ENCODE data around the gene PLXNA4.
"Not testable (repeated sequence)": the region's sequence is repeated elsewhere in the genome, so short reads cannot be mapped to it uniquely, and the experiment has no call there.

PLXNA4 gene

DNA sequence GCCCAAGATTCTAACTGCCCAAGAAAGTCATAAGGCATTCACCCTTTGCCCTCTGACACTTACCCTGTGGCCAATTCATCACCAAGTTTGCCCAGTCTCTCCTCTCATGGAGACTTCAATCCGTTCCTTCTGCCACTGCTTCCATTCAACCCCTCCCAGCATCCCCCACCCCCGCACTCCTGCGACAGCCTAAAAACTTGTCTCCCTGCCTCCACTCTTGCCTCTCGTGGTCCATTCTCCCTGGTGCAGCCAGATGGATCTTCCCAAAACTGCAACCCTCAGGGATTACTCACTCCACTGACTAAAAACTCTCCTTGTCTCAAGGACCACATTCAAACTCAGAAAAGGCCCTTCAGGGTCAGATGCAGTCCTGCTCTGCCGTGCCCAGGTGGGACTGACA is 32.3 kb upstream of the PLXNA4 start:
- TF ChIP-seq, protein P1, sequence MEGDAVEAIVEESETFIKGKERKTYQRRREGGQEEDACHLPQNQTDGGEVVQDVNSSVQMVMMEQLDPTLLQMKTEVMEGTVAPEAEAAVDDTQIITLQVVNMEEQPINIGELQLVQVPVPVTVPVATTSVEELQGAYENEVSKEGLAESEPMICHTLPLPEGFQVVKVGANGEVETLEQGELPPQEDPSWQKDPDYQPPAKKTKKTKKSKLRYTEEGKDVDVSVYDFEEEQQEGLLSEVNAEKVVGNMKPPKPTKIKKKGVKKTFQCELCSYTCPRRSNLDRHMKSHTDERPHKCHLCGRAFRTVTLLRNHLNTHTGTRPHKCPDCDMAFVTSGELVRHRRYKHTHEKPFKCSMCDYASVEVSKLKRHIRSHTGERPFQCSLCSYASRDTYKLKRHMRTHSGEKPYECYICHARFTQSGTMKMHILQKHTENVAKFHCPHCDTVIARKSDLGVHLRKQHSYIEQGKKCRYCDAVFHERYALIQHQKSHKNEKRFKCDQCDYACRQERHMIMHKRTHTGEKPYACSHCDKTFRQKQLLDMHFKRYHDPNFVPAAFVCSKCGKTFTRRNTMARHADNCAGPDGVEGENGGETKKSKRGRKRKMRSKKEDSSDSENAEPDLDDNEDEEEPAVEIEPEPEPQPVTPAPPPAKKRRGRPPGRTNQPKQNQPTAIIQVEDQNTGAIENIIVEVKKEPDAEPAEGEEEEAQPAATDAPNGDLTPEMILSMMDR (IDR thresholded peaks at IDR 0.05; ENCODE audit: control extremely low read depth, extremely low read depth, low read depth, missing control alignments) = no peak
- ChIA-PET CTCF (no interaction called here), POLR2A (no interaction called here)
- DNase-seq (ENCODE audit: extremely low spot score) = no peak

- ChIA-PET POLR2A (no interaction called here), CTCF (no interaction called here)
- no peak for DNase-seq (ENCODE audit: extremely low spot score)
- TF ChIP-seq, protein P1 (IDR thresholded peaks at IDR 0.05; ENCODE audit: control extremely low read depth, extremely low read depth, low read depth, missing control alignments) = no peak
Observed at GRCh38 chr7:132607656-132608055, 31.4 kb upstream of the PLXNA4 start.

DNA sequence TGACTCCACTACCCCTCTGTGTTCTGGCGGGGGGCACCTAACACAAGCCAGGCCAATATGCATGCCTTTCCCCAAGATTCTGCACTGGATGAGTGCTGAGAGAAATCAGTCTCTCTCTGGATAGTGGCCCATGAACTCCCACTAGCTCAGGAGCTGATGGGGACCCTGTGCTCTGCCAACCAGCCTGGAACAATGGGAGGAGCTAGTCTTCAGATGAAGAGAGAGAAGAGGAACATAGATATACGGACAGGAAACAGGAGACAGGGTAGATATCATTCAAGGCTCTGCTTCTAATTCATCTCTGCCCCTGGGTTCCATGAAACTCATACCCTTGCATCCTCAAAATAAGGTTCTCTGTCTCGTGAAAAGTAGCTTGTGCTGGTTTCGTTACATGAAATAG is 27.9 kb upstream of the PLXNA4 start:
- ChIA-PET POLR2A (no interaction called here), CTCF (no interaction called here)
- TF ChIP-seq, protein P1 (IDR thresholded peaks at IDR 0.05; ENCODE audit: control extremely low read depth, extremely low read depth, low read depth, missing control alignments) = no peak
- DNase-seq (ENCODE audit: extremely low spot score) = no peak

GRCh38 chr7:132603220-132603833 is 27.1 kb upstream of the PLXNA4 start:
- DNase-seq (ENCODE audit: extremely low spot score) = no peak
- ChIA-PET CTCF (interaction anchor here (2.2 kb wide), 1 partner anchor 21 kb away, joined by 4 read pairs; no protein-coding TSS in a partner anchor), POLR2A (no interaction called here)
- TF ChIP-seq, protein P1 (IDR thresholded peaks at IDR 0.05; ENCODE audit: control extremely low read depth, extremely low read depth, low read depth, missing control alignments) = no peak

- TF ChIP-seq, protein P1 (IDR thresholded peaks at IDR 0.05; ENCODE audit: control extremely low read depth, extremely low read depth, low read depth, missing control alignments) = no peak
- POLR2A ChIA-PET = no interaction called here
- CTCF ChIA-PET = interaction anchor here (2.2 kb wide), 1 partner anchor 19 kb away, joined by 4 read pairs; no protein-coding TSS in a partner anchor
- no peak for DNase-seq (ENCODE audit: extremely low spot score)
Observed at GRCh38 chr7:132601783-132602182, 25.5 kb upstream of the PLXNA4 start.

DNA sequence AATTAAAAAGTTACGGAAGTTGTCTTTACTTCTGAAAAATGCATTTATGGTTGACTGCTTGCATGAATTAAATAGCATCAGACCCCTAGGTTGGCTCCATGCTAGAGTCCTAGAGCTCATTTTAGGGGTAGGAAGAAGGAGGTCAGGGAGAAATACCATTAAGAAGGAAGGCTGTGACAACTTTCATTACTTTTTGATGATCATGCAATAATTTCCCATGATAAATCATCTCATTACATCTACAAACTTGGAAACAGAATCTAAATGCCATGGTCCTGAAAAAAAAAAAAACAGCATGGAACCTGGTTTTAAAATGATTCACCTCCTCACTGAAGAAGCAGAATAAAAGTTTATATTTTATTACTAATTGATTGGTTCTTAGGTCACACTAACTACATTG is 20.3 kb upstream of the PLXNA4 start:
- ChIA-PET POLR2A (no interaction called here), CTCF (interaction anchor here (1.1 kb wide), 1 partner anchor 16 kb away, joined by 3 read pairs; no protein-coding TSS in a partner anchor)
- TF ChIP-seq, protein P1 (IDR thresholded peaks at IDR 0.05; ENCODE audit: control extremely low read depth, extremely low read depth, low read depth, missing control alignments) = no peak
- DNase-seq (ENCODE audit: extremely low spot score) = no peak

DNA sequence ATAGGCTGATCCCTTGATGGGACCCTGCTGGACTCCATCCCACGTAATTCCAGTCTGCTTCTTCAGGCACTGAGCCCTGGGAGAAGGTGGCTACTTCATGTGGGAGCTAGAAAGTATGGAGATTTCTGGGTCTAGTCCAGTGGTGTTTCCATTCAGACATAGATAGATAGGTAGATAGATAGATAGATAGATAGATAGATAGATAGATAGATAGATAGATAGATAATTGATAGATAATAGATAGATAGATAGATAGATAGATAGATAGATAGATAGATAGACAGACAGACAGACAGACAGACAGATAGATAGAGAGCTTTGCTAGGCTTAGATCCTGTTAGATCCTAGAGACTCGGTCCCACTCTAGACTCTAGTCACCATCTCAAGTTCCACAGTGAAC is 18.5 kb upstream of the PLXNA4 start:
- CTCF ChIA-PET, POLR2A ChIA-PET: not testable (repeated sequence)

More for the DNA sequence above, 18.5 kb upstream of the PLXNA4 start:
- not testable (repeated sequence) for DNase-seq (ENCODE audit: extremely low spot score)
